ENCODE results near the gene QRFP. TPM values are rescaled to one million over a fixed set of nuclear protein-coding genes. Genes with fewer than 3 reads are reported as not detected.

Gene QRFP
- polyA plus RNA-seq, 1 of the 3 experiments (the other 2 are of a cell fraction) = not detected

- POLR2A ChIA-PET = no interaction called here
- Histone ChIP-seq H3K9me2 (no peaks in the 10 kb centered on the region), H3K27me3 (ENCODE audit: insufficient read depth) (no peaks in the 10 kb centered on the region), H3K4me1 (ENCODE audit: control insufficient read depth in 1 of 2, insufficient read depth in 2 of 2, low read depth in 1 of 2, low read length in 1 of 2) (peaks cover 0 to 3% of the 10 kb centered on the region in 2 experiments; a peak in 1 of 4 replicates), H3K9me3 (no peaks in the 10 kb centered on the region), H4K20me1 (ENCODE audit: insufficient read depth) (peaks cover 12% of the 10 kb centered on the region; the same call in 1 of the 2 replicates), H3K79me2 (ENCODE audit: insufficient read depth) (no peaks in the 10 kb centered on the region), H3K9ac (no peak overlapping the region), H3K4me3 (ENCODE audit: low read depth in 2 of 2, low read length in 1 of 2) (no peak overlapping the region), H2AFZ (ENCODE audit: low read depth) (no peak overlapping the region), H3K4me2 (no peak overlapping the region), H3K36me3 (replicated peaks in 1 of 2; ENCODE audit: control insufficient read depth in 1 of 2, insufficient read depth in 2 of 2, low read length in 1 of 2) (peaks cover under 1 to 9% of the 10 kb centered on the region in 2 experiments), H3K27ac (ENCODE audit: low read depth in 2 of 2, low read length in 1 of 2) (no peak overlapping the region), H3F3A (replicated peaks; ENCODE audit: insufficient read depth) (no peaks in the 10 kb centered on the region)
- CTCF ChIA-PET = interaction anchor here (1.0 to 1.2 kb wide), 4 partner anchors 28 to 43 kb away, joined by 3 to 4 read pairs (median 4); no protein-coding TSS in a partner anchor
- WGBS (ENCODE audit: low lambda C conversion rate) = 23% methylated on average over 2 of the region's 4 CpGs
- DNase-seq = no peak
- TF ChIP-seq FOSL2 (IDR thresholded peaks at IDR 0.05; ENCODE audit: borderline replicate concordance, low read depth) = no peak
- TF ChIP-seq NRF1 (IDR thresholded peaks at IDR 0.05; ENCODE audit: low read depth, low read length) = no peak
- TF ChIP-seq MXI1 (IDR thresholded peaks at IDR 0.05; ENCODE audit: low read depth, low read length) = no peak
- TF ChIP-seq CHD2 (IDR thresholded peaks at IDR 0.05; ENCODE audit: low read length, partially characterized antibody) = no peak
- no peak for TF ChIP-seq FOXM1 (IDR thresholded peaks at IDR 0.05; ENCODE audit: low read depth)
- TF ChIP-seq JUND (IDR thresholded peaks at IDR 0.05) = no peak
- TF ChIP-seq MAX (IDR thresholded peaks at IDR 0.05; ENCODE audit: low read depth) = no peak
- no peak for TF ChIP-seq FOXJ3 (CRISPR knock-in tag; IDR thresholded peaks at IDR 0.05)
- TF ChIP-seq RFX5 (IDR thresholded peaks at IDR 0.05; ENCODE audit: low read length) = no peak
- no peak for TF ChIP-seq POLR2AphosphoS5 (IDR thresholded peaks at IDR 0.05; ENCODE audit: low read depth, low read length)
These were observed 1.9 kb upstream of the QRFP start for GRCh38 chr9:130898552-130898852.

- Histone ChIP-seq H3K27ac (ENCODE audit: low read depth in 2 of 2, low read length in 1 of 2) (no peak overlapping the region), H3K36me3 (replicated peaks in 1 of 2; ENCODE audit: control insufficient read depth in 1 of 2, insufficient read depth in 2 of 2, low read length in 1 of 2) (peaks cover 5 to 14% of the 10 kb centered on the region in 2 experiments), H3K4me3 (ENCODE audit: low read depth in 2 of 2, low read length in 1 of 2) (no peak overlapping the region), H3K79me2 (ENCODE audit: insufficient read depth) (no peaks in the 10 kb centered on the region), H3K4me1 (ENCODE audit: control insufficient read depth in 1 of 2, insufficient read depth in 2 of 2, low read depth in 1 of 2, low read length in 1 of 2) (peaks cover 0 to 3% of the 10 kb centered on the region in 2 experiments; a peak in 1 of 4 replicates), H2AFZ (ENCODE audit: low read depth) (no peak overlapping the region), H3K4me2 (no peak overlapping the region), H4K20me1 (ENCODE audit: insufficient read depth) (peaks cover 14% of the 10 kb centered on the region; the same call in 1 of the 2 replicates), H3K9ac (no peak overlapping the region), H3K9me3 (no peaks in the 10 kb centered on the region), H3F3A (replicated peaks; ENCODE audit: insufficient read depth) (peaks cover 2% of the 10 kb centered on the region), H3K27me3 (ENCODE audit: insufficient read depth) (no peaks in the 10 kb centered on the region), H3K9me2 (no peaks in the 10 kb centered on the region)
- ChIA-PET CTCF (interaction anchor here (1.0 to 1.4 kb wide), 5 partner anchors 28 to 44 kb away, joined by 3 to 4 read pairs (median 4); no protein-coding TSS in a partner anchor), POLR2A (no interaction called here)
- peak; percentile 70 for DNase-seq
- 37% methylated on average over 20 of the region's 29 CpGs for WGBS (ENCODE audit: low lambda C conversion rate)
- TF ChIP-seq RFX5 (IDR thresholded peaks at IDR 0.05; ENCODE audit: low read length) = no peak
- TF ChIP-seq GATA2 (CRISPR knock-in tag; IDR thresholded peaks at IDR 0.05) = no peak
- TF ChIP-seq YY1 (IDR thresholded peaks at IDR 0.05; ENCODE audit: low read depth) = no peak
- TF ChIP-seq JUND (IDR thresholded peaks at IDR 0.05) = no peak
- no peak for TF ChIP-seq CTCF (IDR thresholded peaks at IDR 0.05)
- no peak for TF ChIP-seq MEF2A (IDR thresholded peaks at IDR 0.05; ENCODE audit: borderline replicate concordance, low read depth)
- no peak for TF ChIP-seq FOXJ3 (CRISPR knock-in tag; IDR thresholded peaks at IDR 0.05)
- TF ChIP-seq PBX3 (IDR thresholded peaks at IDR 0.05) = no peak
- no peak for TF ChIP-seq EZH2phosphoT487 (IDR thresholded peaks at IDR 0.05; ENCODE audit: borderline replicate concordance, low read depth)
- TF ChIP-seq FOXM1 (IDR thresholded peaks at IDR 0.05; ENCODE audit: low read depth) = no peak
- TF ChIP-seq IRF3 (IDR thresholded peaks at IDR 0.05; ENCODE audit: low read depth, low read length) = no peak
- no peak for TF ChIP-seq MAX (IDR thresholded peaks at IDR 0.05; ENCODE audit: low read depth)
- TF ChIP-seq ELF1 (IDR thresholded peaks at IDR 0.05) = no peak
- no peak for TF ChIP-seq TCF12 (IDR thresholded peaks at IDR 0.05)
- TF ChIP-seq USF2 (IDR thresholded peaks at IDR 0.05; ENCODE audit: borderline replicate concordance, low read depth, low read length) = no peak
These were observed 1.4 kb upstream of the QRFP start for GRCh38 chr9:130897848-130898551.

Measured in SK-N-SH (cell line).